K562 (cell line): ENCODE data around the gene SERTAD2. TPM values are rescaled to one million over a fixed set of nuclear protein-coding genes. Genes with fewer than 3 reads are reported as not detected.

Experiments used
- BRD4 ChIP-seq: fragments of 200-600 bp; sonication (generic); IDR thresholded peaks from 2 replicates; pipeline ENCODE4 v1.6.1; 2017; ENCODE audit warnings: inconsistent platforms
- CGGBP1 ChIP-seq: fragments of 250-450 bp; sonication (Bioruptor Pico); IDR thresholded peaks from 2 replicates; pipeline ENCODE4 v1.9.0; 2021; ENCODE audit warnings: mild to moderate bottlenecking
- E2F3 ChIP-seq: fragments of 250-450 bp; sonication (Bioruptor Pico); IDR thresholded peaks from 2 replicates; pipeline ENCODE4 v1.4.0; 2020; ENCODE audit warnings: mild to moderate bottlenecking
- E2F4 ChIP-seq: sonication (generic); formaldehyde crosslinking; IDR thresholded peaks from 2 replicates; pipeline ENCODE4 v1.8.0; 2022; ENCODE audit warnings: mild to moderate bottlenecking, low read depth, missing genetic modification reagents
- EP300 ChIP-seq: IDR thresholded peaks from 2 replicates; pipeline ENCODE4 v1.6.1; 2012; ENCODE audit warnings: low read length, improper control_type of control experiment
- FOSL1 ChIP-seq: fragments of 200-800 bp; sonication (Bioruptor generic); conservative IDR thresholded peaks from 2 replicates; pipeline ENCODE4 v1.6.1; 2016; ENCODE audit warnings: missing genetic modification characterization, missing compliant biosample characterization
- JUNB ChIP-seq: fragments of 450-650 bp; formaldehyde crosslinking; conservative IDR thresholded peaks from 2 replicates; pipeline ENCODE4 v1.4.0; 2020; ENCODE audit warnings: mild to moderate bottlenecking
- KLF6 ChIP-seq: fragments of 250-450 bp; sonication (Bioruptor Pico); IDR thresholded peaks from 2 replicates; pipeline ENCODE4 v1.4.0; 2020; ENCODE audit warnings: mild to moderate bottlenecking, moderate library complexity, borderline replicate concordance
- MXD1 ChIP-seq: fragments of 250-450 bp; sonication (Bioruptor Pico); IDR thresholded peaks from 2 replicates; pipeline ENCODE4 v1.8.0; 2021; ENCODE audit warnings: borderline replicate concordance, mild to moderate bottlenecking, moderate library complexity; ENCODE audit not compliant: poor library complexity, severe bottlenecking
- NFE2L1 ChIP-seq: fragments of 450-650 bp; IDR thresholded peaks from 2 replicates; pipeline ENCODE4 v1.6.1; 2016; ENCODE audit warnings: missing genetic modification characterization, low read depth, mild to moderate bottlenecking, missing compliant biosample characterization, moderate library complexity, borderline replicate concordance
- NR1H2 ChIP-seq: sonication (generic); formaldehyde crosslinking; IDR thresholded peaks from 2 replicates; pipeline ENCODE4 v1.4.0; 2020; ENCODE audit warnings: mild to moderate bottlenecking, missing genetic modification reagents
- OTX1 ChIP-seq: fragments of 450-650 bp; formaldehyde crosslinking; IDR thresholded peaks from 2 replicates; pipeline ENCODE4 v1.4.0; 2022; ENCODE audit warnings: mild to moderate bottlenecking
- PCBP2 ChIP-seq: fragments of 200-400 bp; formaldehyde crosslinking; IDR thresholded peaks from 2 replicates; pipeline ENCODE4 v1.6.1; 2018; ENCODE audit warnings: low read length, low read depth, mild to moderate bottlenecking, moderate library complexity; ENCODE audit not compliant: poor library complexity, severe bottlenecking
- PHF8 ChIP-seq: fragments of 200-600 bp; sonication (generic); IDR thresholded peaks from 2 replicates; pipeline ENCODE4 v1.6.1; 2012; ENCODE audit warnings: mixed run types, mild to moderate bottlenecking, inconsistent platforms, low read length, moderate library complexity, borderline replicate concordance
- POLR2A ChIP-seq: fragments of 450-650 bp; conservative IDR thresholded peaks from 2 replicates; pipeline ENCODE4 v1.6.1; 2016
- SMARCB1 ChIP-seq: IDR thresholded peaks from 2 replicates; pipeline ENCODE4 v1.6.1; 2011; ENCODE audit warnings: improper control_type of control experiment, low read depth; ENCODE audit not compliant: insufficient read length
- TCFL5 ChIP-seq: fragments of 250-450 bp; sonication (Bioruptor Pico); conservative IDR thresholded peaks from 2 replicates; pipeline ENCODE4 v1.6.1; 2021; ENCODE audit warnings: mild to moderate bottlenecking, moderate library complexity, matching md5 sums
- THRA ChIP-seq: fragments of 450-650 bp; IDR thresholded peaks from 2 replicates; pipeline ENCODE4 v1.6.1; 2017; ENCODE audit warnings: mild to moderate bottlenecking, moderate library complexity
- UBTF ChIP-seq, 2 experiments: IDR thresholded peaks; 2 replicates each; pipeline ENCODE4 v1.6.1; 2012; ENCODE audit warnings: improper control_type of control experiment in 2 of 2, low read depth in 2 of 2, low read length in 2 of 2, borderline replicate concordance in 1 of 2
- WHSC1 ChIP-seq: IDR thresholded peaks from one replicate; pipeline ENCODE4 v1.6.1; 2012; ENCODE audit warnings: low read length, control low read depth, inconsistent platforms
- ZNF121 ChIP-seq: sonication (generic); formaldehyde crosslinking; conservative IDR thresholded peaks from 2 replicates; pipeline ENCODE4 v1.8.0; 2022; ENCODE audit warnings: missing genetic modification reagents
- ZNF134 ChIP-seq: fragments of 250-450 bp; sonication (Bioruptor Pico); conservative IDR thresholded peaks from 2 replicates; pipeline ENCODE4 v1.4.0; 2020
- ZNF274 ChIP-seq: IDR thresholded peaks from 2 replicates; pipeline ENCODE4 v1.6.1; 2011; ENCODE audit warnings: low read depth, mild to moderate bottlenecking, low read length, moderate library complexity, borderline replicate concordance
- ZNF347 ChIP-seq: fragments of 450-650 bp; formaldehyde crosslinking; IDR thresholded peaks from 2 replicates; pipeline ENCODE4 v1.4.0; 2020; ENCODE audit warnings: low read depth, mild to moderate bottlenecking, moderate library complexity
- polyA plus RNA-seq, 8 experiments: library from polyadenylated mRNA; depleted of rRNA in 4 of 8; stranded (reverse) in 5 of 8; unstranded in 3 of 8; fragments of >200 nt; fragmentation: Nextera tagmentation in 2 of 8; fragmentation: Illumina TruSeq in 1 of 8; extraction: Ambion mirVana in 2 of 8; extraction: Trizol in 1 of 8; gene quantifications; 2 replicates each; pipeline versions ENCODE4 v1.2.1 to v1.2.3, GENCODE V29; 2011 to 2014; ENCODE audit warnings: inconsistent platforms in 1 of 8, missing spikeins in 1 of 8
- total RNA-seq, 7 experiments: library from RNA; depleted of rRNA in 6 of 7; stranded (reverse); fragments of >200 nt in 6 of 7; fragmentation: Illumina TruSeq in 2 of 7; extraction: Trizol in 2 of 7; gene quantifications; 2 replicates each; pipeline versions ENCODE4 v1.2.1 to v1.2.3, GENCODE V29; 2011 to 2021; ENCODE audit warnings: low replicate concordance in 1 of 7

SERTAD2 gene
- total and polyA plus RNA-seq, 9 of the 15 experiments (the other 6 are each of a cell fraction or from before 2014, with no cell fraction given) = 3.0 to 12.5 (median 6.1) TPM

GRCh38 chr2:64609227-64609941 is 44.3 kb downstream of the SERTAD2 start (continued):
- TF ChIP-seq ZNF347 (CRISPR knock-in tag) (no peak), EP300 (0 out of 2 replicates have a peak, but pooled peaks have one; percentile 5), TCFL5 (CRISPR knock-in tag) (no peak), MXD1 (CRISPR knock-in tag) (no peak), ZNF274 (no peak), FOSL1 (tag) (0 out of 2 replicates have a peak, but pooled peaks have one; percentile 14), WHSC1 (no peak), E2F4 (CRISPR knock-in tag) (no peak), NR1H2 (no peak), ZNF121 (CRISPR knock-in tag) (no peak), POLR2A (peak; percentile 77), UBTF (IDR thresholded peaks at IDR 0.05; ENCODE audit: borderline replicate concordance in 1 of 2, low read depth in 2 of 2, low read length in 2 of 2) (peak; percentile 79 to 84; a peak in 2 of 4 replicates), NFE2L1 (tag) (no peak), PCBP2 (no peak), OTX1 (no peak), E2F3 (CRISPR knock-in tag) (no peak), SMARCB1 (no peak), ZNF134 (no peak), JUNB (no peak), CGGBP1 (CRISPR knock-in tag) (no peak), BRD4 (no peak), KLF6 (CRISPR knock-in tag) (no peak), PHF8 (peak; percentile 94; the same call in 1 of the 2 replicates), THRA (no peak)
